Measurements from ENCODE around the gene SEPTIN8.

DNA sequence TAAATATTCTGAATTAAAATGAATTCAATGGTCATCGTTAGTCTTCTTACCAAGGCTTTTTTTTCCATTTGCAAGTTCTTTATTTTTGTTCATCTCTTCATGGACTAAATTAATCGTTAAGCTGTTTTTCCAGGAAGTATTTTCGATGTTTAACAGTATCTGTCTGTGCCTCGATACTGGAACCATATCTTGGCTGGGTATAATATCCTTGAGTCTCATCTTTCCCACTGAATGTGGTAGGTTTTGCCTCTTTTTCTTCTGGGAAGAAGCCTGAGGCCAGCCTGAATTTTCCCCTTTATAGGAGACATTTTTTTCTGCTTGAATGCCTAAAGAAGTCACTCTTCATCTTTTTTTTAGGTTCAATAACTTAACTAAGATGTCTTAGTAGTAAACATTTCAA is 4.0 kb upstream of the SEPTIN8 start:
- TF ChIP-seq, protein P1, sequence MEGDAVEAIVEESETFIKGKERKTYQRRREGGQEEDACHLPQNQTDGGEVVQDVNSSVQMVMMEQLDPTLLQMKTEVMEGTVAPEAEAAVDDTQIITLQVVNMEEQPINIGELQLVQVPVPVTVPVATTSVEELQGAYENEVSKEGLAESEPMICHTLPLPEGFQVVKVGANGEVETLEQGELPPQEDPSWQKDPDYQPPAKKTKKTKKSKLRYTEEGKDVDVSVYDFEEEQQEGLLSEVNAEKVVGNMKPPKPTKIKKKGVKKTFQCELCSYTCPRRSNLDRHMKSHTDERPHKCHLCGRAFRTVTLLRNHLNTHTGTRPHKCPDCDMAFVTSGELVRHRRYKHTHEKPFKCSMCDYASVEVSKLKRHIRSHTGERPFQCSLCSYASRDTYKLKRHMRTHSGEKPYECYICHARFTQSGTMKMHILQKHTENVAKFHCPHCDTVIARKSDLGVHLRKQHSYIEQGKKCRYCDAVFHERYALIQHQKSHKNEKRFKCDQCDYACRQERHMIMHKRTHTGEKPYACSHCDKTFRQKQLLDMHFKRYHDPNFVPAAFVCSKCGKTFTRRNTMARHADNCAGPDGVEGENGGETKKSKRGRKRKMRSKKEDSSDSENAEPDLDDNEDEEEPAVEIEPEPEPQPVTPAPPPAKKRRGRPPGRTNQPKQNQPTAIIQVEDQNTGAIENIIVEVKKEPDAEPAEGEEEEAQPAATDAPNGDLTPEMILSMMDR (IDR thresholded peaks at IDR 0.05; ENCODE audit: insufficient read depth, low read length) = no peak
- TF ChIP-seq GABPA (IDR thresholded peaks at IDR 0.05; ENCODE audit: low read depth) = no peak
- TF ChIP-seq POLR2AphosphoS5 (IDR thresholded peaks at IDR 0.05; ENCODE audit: low read depth) = no peak
- TF ChIP-seq SPI1 (IDR thresholded peaks at IDR 0.05; ENCODE audit: borderline replicate concordance, low read depth) = no peak
- TF ChIP-seq, protein P2, sequence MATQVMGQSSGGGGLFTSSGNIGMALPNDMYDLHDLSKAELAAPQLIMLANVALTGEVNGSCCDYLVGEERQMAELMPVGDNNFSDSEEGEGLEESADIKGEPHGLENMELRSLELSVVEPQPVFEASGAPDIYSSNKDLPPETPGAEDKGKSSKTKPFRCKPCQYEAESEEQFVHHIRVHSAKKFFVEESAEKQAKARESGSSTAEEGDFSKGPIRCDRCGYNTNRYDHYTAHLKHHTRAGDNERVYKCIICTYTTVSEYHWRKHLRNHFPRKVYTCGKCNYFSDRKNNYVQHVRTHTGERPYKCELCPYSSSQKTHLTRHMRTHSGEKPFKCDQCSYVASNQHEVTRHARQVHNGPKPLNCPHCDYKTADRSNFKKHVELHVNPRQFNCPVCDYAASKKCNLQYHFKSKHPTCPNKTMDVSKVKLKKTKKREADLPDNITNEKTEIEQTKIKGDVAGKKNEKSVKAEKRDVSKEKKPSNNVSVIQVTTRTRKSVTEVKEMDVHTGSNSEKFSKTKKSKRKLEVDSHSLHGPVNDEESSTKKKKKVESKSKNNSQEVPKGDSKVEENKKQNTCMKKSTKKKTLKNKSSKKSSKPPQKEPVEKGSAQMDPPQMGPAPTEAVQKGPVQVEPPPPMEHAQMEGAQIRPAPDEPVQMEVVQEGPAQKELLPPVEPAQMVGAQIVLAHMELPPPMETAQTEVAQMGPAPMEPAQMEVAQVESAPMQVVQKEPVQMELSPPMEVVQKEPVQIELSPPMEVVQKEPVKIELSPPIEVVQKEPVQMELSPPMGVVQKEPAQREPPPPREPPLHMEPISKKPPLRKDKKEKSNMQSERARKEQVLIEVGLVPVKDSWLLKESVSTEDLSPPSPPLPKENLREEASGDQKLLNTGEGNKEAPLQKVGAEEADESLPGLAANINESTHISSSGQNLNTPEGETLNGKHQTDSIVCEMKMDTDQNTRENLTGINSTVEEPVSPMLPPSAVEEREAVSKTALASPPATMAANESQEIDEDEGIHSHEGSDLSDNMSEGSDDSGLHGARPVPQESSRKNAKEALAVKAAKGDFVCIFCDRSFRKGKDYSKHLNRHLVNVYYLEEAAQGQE (IDR thresholded peaks at IDR 0.05; ENCODE audit: insufficient replicate concordance, low read depth) = no peak
